Endothelial cell of umbilical vein (primary cell): ENCODE data around the gene ADARB2. TPM values are rescaled to one million over a fixed set of nuclear protein-coding genes. Genes with fewer than 3 reads are reported as not detected.

Experiments
- BruUV-seq: library from RNA; stranded (reverse); fragments of 400-500 nt; replicated peaks from 2 replicates; lab custom pipeline; 2021; lab: Mats Ljungman, UMichigan
- CTCF ChIA-PET: fragments of 300-600, 350-600 bp; sonication (Branson Sonifier 250); formaldehyde crosslinking; loops from one replicate; lab custom pipeline; 2021; ENCODE audit warnings: antibody characterized with exemption, inconsistent platforms; lab: Charles Lee
- POLR2A ChIA-PET: fragments of 300-600, 350-600 bp; sonication (Branson Sonifier 250); formaldehyde crosslinking; loops from one replicate; lab custom pipeline; 2021; ENCODE audit warnings: antibody characterized with exemption, inconsistent platforms; lab: Charles Lee
- DNase-seq: peaks from one replicate; pipeline ENCODE4 v3.0.0-alpha.2; 2011; ENCODE audit warnings: low read depth, low spot score
- FAIRE-seq: peaks from 2 replicates; lab custom pipeline; 2011; peaks lifted over from hg19 to GRCh38; lab: Jason Lieb, UNC
- H2AFZ ChIP-seq: 2 replicates; pipeline ENCODE4 v1.6.0; 2012; ENCODE audit warnings: low read depth, low read length, control low read depth, inconsistent platforms
- H3K27ac ChIP-seq: 2 replicates; pipeline ENCODE4 v1.5.1; 2011; ENCODE audit warnings: low read depth, mild to moderate bottlenecking, control low read depth, low read length, moderate library complexity; ENCODE audit not compliant: insufficient read depth
- H3K27me3 ChIP-seq, 2 experiments: 2 replicates each; pipeline versions ENCODE4 v1.6.0 to v1.6.1; 2011; ENCODE audit warnings: low read length in 2 of 2, mixed read lengths in 1 of 2; ENCODE audit not compliant: control insufficient read depth in 2 of 2, insufficient read depth in 2 of 2
- H3K36me3 ChIP-seq, 2 experiments: 2 replicates in 1 of 2; 3 replicates in 1 of 2; pipeline ENCODE4 v1.5.1; 2011; ENCODE audit warnings: low read length in 2 of 2, mild to moderate bottlenecking in 1 of 2, moderate library complexity in 1 of 2; ENCODE audit not compliant: control insufficient read depth in 2 of 2, insufficient read depth in 2 of 2; ENCODE audit errors: extremely low read depth in 1 of 2
- H3K4me1 ChIP-seq: 3 replicates; pipeline ENCODE4 v1.5.1; 2011; ENCODE audit warnings: mild to moderate bottlenecking, low read length; ENCODE audit not compliant: control insufficient read depth, insufficient read depth; ENCODE audit errors: extremely low read depth
- H3K4me2 ChIP-seq: 2 replicates; pipeline ENCODE4 v1.6.1; 2011; ENCODE audit warnings: low read length, control low read depth, mixed read lengths; ENCODE audit not compliant: insufficient read depth
- H3K4me3 ChIP-seq, 3 experiments: fragments of 200-600 bp in 1 of 3; sonication (generic), shearing (Covaris generic) in 1 of 3; replicated peaks in 1 of 3; 2 replicates each; pipeline ENCODE4 v1.5.1; 2011 to 2016; ENCODE audit warnings: control low read depth in 3 of 3, low read length in 3 of 3, mild to moderate bottlenecking in 2 of 3, inconsistent platforms in 1 of 3, low read depth in 1 of 3, moderate library complexity in 1 of 3; ENCODE audit not compliant: insufficient read depth in 1 of 3
- H3K79me2 ChIP-seq: 2 replicates; pipeline ENCODE4 v1.6.0; 2012; ENCODE audit warnings: low read length, inconsistent platforms; ENCODE audit not compliant: control insufficient read depth, insufficient read depth
- H3K9ac ChIP-seq: replicated peaks from 2 replicates; pipeline ENCODE3; 2011; ENCODE audit warnings: low read length, control low read depth; ENCODE audit not compliant: insufficient read depth; ENCODE audit errors: extremely low read depth
- H3K9me1 ChIP-seq: replicated peaks from 3 replicates; pipeline ENCODE4 v1.6.0; 2011; ENCODE audit warnings: mild to moderate bottlenecking, low read length; ENCODE audit not compliant: control insufficient read depth, insufficient read depth; ENCODE audit errors: extremely low read depth
- H3K9me3 ChIP-seq: replicated peaks from 2 replicates; pipeline ENCODE4 v1.5.1; 2012; ENCODE audit warnings: low read length, inconsistent platforms; ENCODE audit not compliant: control insufficient read depth, insufficient read depth
- H4K20me1 ChIP-seq: replicated peaks from 2 replicates; pipeline ENCODE3; 2011; ENCODE audit warnings: mild to moderate bottlenecking, low read length; ENCODE audit not compliant: control insufficient read depth, insufficient read depth; ENCODE audit errors: extremely low read depth
- GATA2 ChIP-seq: IDR thresholded peaks from 2 replicates; pipeline ENCODE4 v1.7.0; 2011; ENCODE audit warnings: low read depth, mild to moderate bottlenecking, moderate library complexity, mixed read lengths, low read length; ENCODE audit not compliant: insufficient read length, insufficient read depth
- MYC ChIP-seq: IDR thresholded peaks from one replicate; pipeline ENCODE4 v1.6.1; 2011; ENCODE audit warnings: mild to moderate bottlenecking, low read depth, low read length
- dilution Hi-C: fragments of 300-500 bp; cut with MboI; formaldehyde crosslinking; loops from one replicate; pipeline ENCODE4 v1.15.0; 2019; ENCODE audit warnings: low sequenced_read_pairs; ENCODE audit not compliant: extremely low pct_ligation_motif_present
- intact Hi-C: fragments of 100-400 bp; cut with micrococcal nuclease; formaldehyde crosslinking; loops from one replicate; pipeline ENCODE4 v1.10.0; 2022
- polyA plus RNA-seq, 4 experiments: library from polyadenylated mRNA; depleted of rRNA in 3 of 4; stranded (reverse) in 3 of 4; unstranded in 1 of 4; fragments of >200 nt; gene quantifications; 2 replicates each; pipeline versions ENCODE4 v1.2.1 to v1.2.3, GENCODE V29; 2011 to 2012; ENCODE audit warnings: missing spikeins in 1 of 4
- total RNA-seq: library from RNA; stranded (reverse); gene quantifications from 2 replicates; pipeline ENCODE4 v1.2.3, GENCODE V29; 2021

Gene ADARB2
- total and polyA plus RNA-seq, 2 donors (not counting 3 experiments of a cell fraction or from before 2014, with no cell fraction given): not detected

- no peak overlapping the region for H3K4me3 ChIP-seq
- no peak for TF ChIP-seq MYC
- no peak for TF ChIP-seq GATA2
- ChIA-PET CTCF (no interaction called here), POLR2A (no interaction called here)
- no peaks in the 10 kb centered on the region for H3K79me2 ChIP-seq
- intact Hi-C loops (no loop called here), dilution Hi-C loops (no loop called here)
- H3K9ac ChIP-seq: no peak overlapping the region
- H3K36me3 ChIP-seq: no peaks in the 10 kb centered on the region
- FAIRE-seq (no peak), DNase-seq (no peak)
- H4K20me1 ChIP-seq: no peaks in the 10 kb centered on the region
- no peaks in the 10 kb centered on the region for H3K9me1 ChIP-seq
- no peak overlapping the region for H2AFZ ChIP-seq
- H3K27me3 ChIP-seq: no peaks in the 10 kb centered on the region
- H3K27ac ChIP-seq: no peak overlapping the region
- peaks cover 11% of the 10 kb centered on the region for H3K9me3 ChIP-seq
- BruUV-seq: no TSS peak
- H3K4me2 ChIP-seq: no peak overlapping the region
- no peaks in the 10 kb centered on the region for H3K4me1 ChIP-seq
Observed at GRCh38 chr10:1666147-1666546, 71.2 kb downstream of the ADARB2 start.

GRCh38 chr10:1665681-1666080 is 71.6 kb downstream of the ADARB2 start:
- Histone ChIP-seq H3K9ac (no peak overlapping the region), H3K27ac (no peak overlapping the region), H3K9me1 (no peaks in the 10 kb centered on the region), H4K20me1 (no peaks in the 10 kb centered on the region), H3K4me2 (no peak overlapping the region), H3K9me3 (peaks cover 11% of the 10 kb centered on the region), H3K4me3 (no peak overlapping the region), H3K79me2 (no peaks in the 10 kb centered on the region), H3K4me1 (no peaks in the 10 kb centered on the region), H3K27me3 (no peaks in the 10 kb centered on the region), H2AFZ (no peak overlapping the region), H3K36me3 (no peaks in the 10 kb centered on the region)
- BruUV-seq: no TSS peak
- DNase-seq (no peak), FAIRE-seq (no peak)
- intact Hi-C loops (no loop called here), dilution Hi-C loops (no loop called here)
- POLR2A ChIA-PET: no interaction called here
- TF ChIP-seq MYC: no peak
- TF ChIP-seq GATA2: no peak
- CTCF ChIA-PET: no interaction called here
